ENCODE data around the gene BTNL8.
"Not testable (repeated sequence)": the region's sequence is repeated elsewhere in the genome, so short reads cannot be mapped to it uniquely, and the experiment has no call there.

The BTNL8 gene

GRCh38 chr5:180874804-180875582, 24.0 kb upstream of the BTNL8 start:
- no peak for DNase-seq (ENCODE audit: low spot score)

GRCh38 chr5:180875860-180876426, 23.0 kb upstream of the BTNL8 start:
- DNase-seq (ENCODE audit: low spot score) = no peak

GRCh38 chr5:180885845-180886529, 13.0 kb upstream of the BTNL8 start:
- DNase-seq (ENCODE audit: low spot score) = not testable (repeated sequence)

GRCh38 chr5:180889381-180889780, 9.6 kb upstream of the BTNL8 start:
- DNase-seq (ENCODE audit: low spot score) = no peak

GRCh38 chr5:180895330-180895729, 3.6 kb upstream of the BTNL8 start:
- not testable (repeated sequence) for DNase-seq (ENCODE audit: low spot score)

- no peak for DNase-seq (ENCODE audit: low spot score)
These were observed 1.2 kb downstream of the BTNL8 start for GRCh38 chr5:180900178-180900577.

- DNase-seq (ENCODE audit: low spot score) = no peak
These were observed 2.5 kb downstream of the BTNL8 start for GRCh38 chr5:180901319-180902009.

GRCh38 chr5:180908400-180908799, 9.4 kb downstream of the BTNL8 start:
- DNase-seq (ENCODE audit: low spot score) = no peak

- no peak for DNase-seq (ENCODE audit: low spot score)
These were observed 10.2 kb downstream of the BTNL8 start for GRCh38 chr5:180908998-180909731.

GRCh38 chr5:180909782-180910181, 10.8 kb downstream of the BTNL8 start:
- DNase-seq (ENCODE audit: low spot score) = no peak

- DNase-seq (ENCODE audit: low spot score) = no peak
These were observed 11.2 kb downstream of the BTNL8 start for GRCh38 chr5:180910182-180910581.

GRCh38 chr5:180910735-180911134, 11.8 kb downstream of the BTNL8 start:
- DNase-seq (ENCODE audit: low spot score) = no peak

- DNase-seq (ENCODE audit: low spot score) = no peak
These were observed 15.7 kb downstream of the BTNL8 start for GRCh38 chr5:180914646-180915045.

- no peak for DNase-seq (ENCODE audit: low spot score)
These were observed 17.0 kb downstream of the BTNL8 start for GRCh38 chr5:180915924-180916323.

GRCh38 chr5:180918380-180918779, 19.4 kb downstream of the BTNL8 start:
- DNase-seq (ENCODE audit: low spot score) = no peak

GRCh38 chr5:180920710-180921109, 21.8 kb downstream of the BTNL8 start:
- DNase-seq (ENCODE audit: low spot score) = no peak

GRCh38 chr5:180922932-180923331, 24.0 kb downstream of the BTNL8 start:
- no peak for DNase-seq (ENCODE audit: low spot score)

GRCh38 chr5:180932660-180933059, 33.7 kb downstream of the BTNL8 start:
- no peak for DNase-seq (ENCODE audit: low spot score)

- no peak for DNase-seq (ENCODE audit: low spot score)
These were observed 36.2 kb downstream of the BTNL8 start for GRCh38 chr5:180935203-180935602.

- DNase-seq (ENCODE audit: low spot score) = no peak
These were observed 39.3 kb downstream of the BTNL8 start for GRCh38 chr5:180938294-180938693.

- no peak for DNase-seq (ENCODE audit: low spot score)
These were observed 51.5 kb downstream of the BTNL8 start for GRCh38 chr5:180950291-180950949.

Measured in AG20443 (cell line).